ENCODE measurements around the gene DSCAM.

Gene DSCAM

GRCh38 chr21:40016667-40017066 lies 830.3 kb downstream of the DSCAM start:
- no peak for DNase-seq

DNA sequence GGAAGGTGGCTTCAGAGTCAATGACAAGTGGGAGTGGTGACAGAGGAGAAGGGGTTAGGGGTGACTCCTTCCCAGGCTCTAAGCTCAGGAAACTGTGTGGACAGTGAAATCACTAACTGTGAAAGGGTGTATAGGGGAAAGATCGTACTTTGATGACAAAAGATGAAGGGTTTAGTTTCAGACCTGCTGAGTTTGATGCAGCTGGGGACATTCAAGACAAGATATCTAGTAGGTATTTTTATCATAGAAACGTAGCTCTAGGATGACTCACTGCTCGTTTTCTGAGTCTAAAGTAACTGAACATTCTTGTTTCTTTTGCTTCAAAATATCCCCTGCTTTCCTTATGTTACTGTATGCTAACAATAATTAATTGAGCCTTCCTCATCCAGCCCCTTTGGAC lies 830.7 kb downstream of the DSCAM start:
- no peak for DNase-seq

GRCh38 chr21:40015818-40016217 lies 831.1 kb downstream of the DSCAM start:
- no peak for DNase-seq

- DNase-seq = no peak
These were observed 832.6 kb downstream of the DSCAM start for GRCh38 chr21:40014394-40014793.

- DNase-seq = no peak
These were observed 833.8 kb downstream of the DSCAM start for GRCh38 chr21:40013001-40013735.

DNA sequence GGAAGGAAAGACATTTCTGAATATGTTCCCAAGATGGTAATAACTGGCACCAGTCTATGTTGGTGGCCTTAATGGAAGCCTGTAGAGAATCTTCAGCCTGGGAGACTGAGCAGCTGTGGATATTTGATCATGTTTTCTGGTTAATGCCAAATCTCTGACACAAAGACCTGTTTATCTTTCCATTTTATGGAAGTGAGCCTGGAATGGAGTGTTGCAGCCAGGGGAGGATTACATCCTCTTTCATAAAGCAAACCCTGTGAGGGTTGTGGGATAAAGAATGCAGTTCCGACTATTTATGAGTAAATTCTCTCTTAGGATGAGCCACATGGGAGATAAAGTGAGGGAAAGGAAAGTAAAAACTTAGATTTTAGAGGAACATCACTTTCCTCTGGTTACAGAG lies 835.6 kb downstream of the DSCAM start:
- DNase-seq = no peak

- DNase-seq = no peak
These were observed 844.0 kb downstream of the DSCAM start for GRCh38 chr21:40002978-40003377.

DNA sequence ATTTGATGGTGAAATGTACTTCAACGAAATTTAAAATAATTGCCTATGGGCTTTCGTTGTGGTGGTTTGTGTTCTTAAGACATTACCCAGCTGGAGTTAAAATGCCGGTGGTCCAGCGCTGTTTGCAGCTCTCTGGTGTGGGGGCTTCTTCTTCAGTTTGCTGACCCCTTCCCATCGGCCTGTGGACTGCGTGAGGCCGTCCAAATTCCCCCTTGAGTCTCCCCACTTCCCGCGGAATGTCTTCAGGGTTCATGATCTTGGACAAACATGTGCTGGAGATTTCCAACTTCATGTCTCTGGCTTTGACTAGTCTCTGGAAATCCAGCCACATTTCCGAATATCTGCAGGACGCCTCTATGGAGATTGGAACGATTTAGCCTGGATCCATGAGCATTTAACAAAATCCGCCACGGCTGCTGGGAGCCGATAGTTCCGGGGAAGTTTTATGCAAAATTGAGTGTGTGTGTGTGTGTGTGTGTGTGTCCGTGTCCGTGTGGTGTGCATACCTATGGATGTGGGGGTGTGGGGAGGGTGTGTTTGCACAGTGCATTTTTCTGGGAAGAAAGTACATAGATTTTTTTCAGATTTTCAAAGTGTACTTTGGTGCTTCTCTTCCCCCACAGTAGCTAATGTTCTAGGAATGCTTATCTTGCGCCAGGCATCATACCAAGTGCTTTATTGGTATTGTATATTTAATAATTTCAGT lies 862.5 kb downstream of the DSCAM start:
- DNase-seq = no peak

DNA sequence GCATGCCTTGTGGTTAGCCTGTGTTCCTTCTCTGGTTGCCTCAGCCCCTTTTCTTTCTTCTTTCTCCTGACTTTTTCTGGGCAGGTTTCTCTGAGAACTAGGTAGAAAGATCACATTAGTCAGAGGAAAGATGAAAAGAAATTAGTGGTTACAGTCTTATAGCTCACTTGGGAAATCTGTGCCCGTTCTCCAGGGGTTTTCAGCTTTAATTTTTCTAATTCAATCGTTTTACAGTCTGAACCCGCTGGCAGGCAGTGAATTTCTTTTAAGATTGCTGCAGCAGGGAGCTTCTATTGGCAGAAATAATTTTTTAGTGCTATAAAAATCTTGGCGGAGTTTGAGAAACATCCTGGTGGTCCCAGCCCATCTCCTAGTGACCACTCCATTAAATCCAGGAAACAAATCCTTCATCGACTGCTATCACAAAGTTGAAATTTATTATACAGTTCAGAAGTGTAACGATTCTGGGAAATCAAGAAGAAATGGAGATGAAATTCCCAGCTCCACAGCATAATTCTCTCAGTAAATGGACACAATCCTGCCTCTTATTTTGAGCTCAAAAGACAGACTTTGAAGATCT lies 866.6 kb downstream of the DSCAM start:
- no peak for DNase-seq

- DNase-seq = no peak
These were observed 867.6 kb downstream of the DSCAM start for GRCh38 chr21:39979321-39979720.

DNA sequence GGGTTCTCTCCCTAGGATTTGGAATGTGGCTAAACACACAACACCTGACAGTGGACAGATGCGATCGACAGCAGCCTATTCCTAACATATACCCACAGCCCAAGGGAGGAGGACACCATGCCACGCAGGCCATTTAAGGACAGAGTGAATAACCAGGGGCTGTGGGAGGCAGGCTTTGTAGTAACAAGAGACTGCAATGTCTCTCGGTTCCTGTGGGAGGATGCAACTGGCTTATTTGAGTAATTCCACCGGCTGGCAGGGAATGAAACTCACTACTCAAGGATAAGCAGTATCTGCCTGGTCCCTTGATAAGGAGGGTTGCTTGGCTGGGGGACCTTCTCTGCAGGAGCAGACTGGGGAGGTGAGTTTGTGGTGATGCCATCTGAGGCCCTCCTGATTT lies 870.2 kb downstream of the DSCAM start:
- DNase-seq = no peak

- no peak for DNase-seq
These were observed 873.8 kb downstream of the DSCAM start for GRCh38 chr21:39972976-39973770.

DNA sequence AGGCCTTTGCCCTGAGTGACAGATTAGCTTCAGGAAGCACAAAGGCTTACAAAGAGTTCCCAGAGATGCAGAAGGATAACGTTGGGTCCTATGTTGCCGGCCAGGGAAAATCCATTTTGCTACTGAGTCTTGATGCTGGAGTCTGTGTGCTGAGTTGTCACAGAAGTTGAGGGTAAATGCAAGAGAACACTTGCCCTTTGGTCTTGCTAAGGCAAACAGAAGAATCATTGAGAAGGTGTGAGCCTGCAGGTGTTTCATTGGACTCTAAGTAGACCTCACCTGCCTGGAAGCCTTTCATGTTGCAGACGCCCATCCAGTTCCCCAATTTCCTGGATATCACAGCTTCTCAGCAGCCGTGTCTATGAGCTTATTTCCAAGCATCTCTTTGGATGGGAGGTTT lies 874.5 kb downstream of the DSCAM start:
- no peak for DNase-seq

DNA sequence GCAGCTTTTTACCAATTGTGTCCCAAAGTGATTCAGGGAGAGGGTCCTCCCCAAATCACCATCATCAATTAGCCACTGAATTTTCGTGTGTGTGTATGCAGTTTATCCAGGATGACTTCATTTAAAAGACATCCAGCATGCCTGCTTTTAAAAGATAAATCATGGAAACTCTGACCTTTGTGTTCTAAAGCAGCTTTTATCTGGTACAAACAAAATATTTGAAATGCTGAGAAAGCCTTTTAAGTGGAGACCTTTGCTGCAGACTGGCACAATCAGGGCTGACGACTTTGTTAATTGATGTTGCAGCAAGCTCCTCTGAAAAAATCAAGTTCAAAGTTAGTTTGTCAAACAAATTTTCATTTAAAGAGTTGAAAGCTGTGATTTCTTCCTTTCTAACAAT lies 875.0 kb downstream of the DSCAM start:
- DNase-seq = no peak

- DNase-seq = no peak
These were observed 877.1 kb downstream of the DSCAM start for GRCh38 chr21:39969691-39970364.

- no peak for DNase-seq
These were observed 878.9 kb downstream of the DSCAM start for GRCh38 chr21:39968010-39968409.

- DNase-seq = no peak
These were observed 880.2 kb downstream of the DSCAM start for GRCh38 chr21:39966786-39967185.

DNA sequence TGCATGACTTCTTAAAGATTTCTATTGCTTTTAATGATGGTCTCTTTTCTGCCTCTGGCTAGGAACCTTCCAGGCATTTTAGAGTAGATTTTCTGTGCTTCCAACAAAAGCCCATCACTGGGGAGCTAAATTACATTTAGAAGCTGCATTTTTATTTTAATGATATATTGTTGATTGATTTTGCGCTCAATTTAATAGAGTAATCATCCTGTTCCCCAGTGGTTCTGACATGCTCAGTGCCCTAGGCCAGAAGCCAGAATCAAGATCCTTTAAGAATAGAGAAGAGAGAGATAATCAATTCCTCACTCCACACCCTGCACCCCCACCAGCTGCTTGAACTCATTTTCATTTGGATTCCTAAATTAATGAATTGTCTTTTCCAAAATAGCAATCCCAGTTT lies 881.9 kb downstream of the DSCAM start:
- DNase-seq = no peak

- no peak for DNase-seq
These were observed 885.7 kb downstream of the DSCAM start for GRCh38 chr21:39961251-39961650.

All from stimulated activated naive CD4-positive, alpha-beta T cell (primary cell).